Skeletal muscle tissue (tissue), 4 donors: ENCODE measurements around the gene KLHDC8B. TPM values are rescaled to one million over a fixed set of nuclear protein-coding genes. Genes with fewer than 3 reads are reported as not detected.

Experiments
- H3K27ac ChIP-seq: one replicate; pipeline ENCODE4 v1.7.0; 2013; ENCODE audit warnings: mild to moderate bottlenecking, low read depth, low read length, inconsistent platforms
- H3K27me3 ChIP-seq, 3 donors: one replicate each; pipeline ENCODE4 v1.7.0; 2013; ENCODE audit warnings: low read length in 3 of 3; ENCODE audit not compliant: control insufficient read depth in 3 of 3, insufficient read depth in 3 of 3
- H3K36me3 ChIP-seq, 3 donors: one replicate each; pipeline ENCODE4 v1.7.0; 2013; ENCODE audit warnings: low read length in 3 of 3; ENCODE audit not compliant: control insufficient read depth in 3 of 3, insufficient read depth in 3 of 3
- H3K4me1 ChIP-seq, 3 donors: one replicate each; pipeline ENCODE4 v1.7.0; 2013; ENCODE audit warnings: low read length in 3 of 3, mild to moderate bottlenecking in 3 of 3; ENCODE audit not compliant: control insufficient read depth in 3 of 3, insufficient read depth in 3 of 3
- H3K4me3 ChIP-seq, 3 donors: one replicate each; pipeline ENCODE4 v1.7.0; 2013; ENCODE audit warnings: low read length in 3 of 3
- H3K9ac ChIP-seq, 3 donors: one replicate each; pipeline ENCODE4 v1.7.0; 2013; ENCODE audit warnings: low read length in 3 of 3, mild to moderate bottlenecking in 3 of 3, moderate library complexity in 2 of 3, low read depth in 1 of 3
- H3K9me3 ChIP-seq, 3 donors: one replicate each; pipeline ENCODE4 v1.7.0; 2013; ENCODE audit warnings: low read length in 3 of 3; ENCODE audit not compliant: control insufficient read depth in 3 of 3
- total RNA-seq: library from RNA; depleted of rRNA; stranded (reverse); fragments of >200 nt; gene quantifications from one replicate; pipeline ENCODE4 v1.2.3, GENCODE V29; 2014
- donor health status: Osteomylitis.

The KLHDC8B gene
- total RNA-seq = 83.5 TPM

GRCh38 chr3:49171119-49171774, at the start of gene KLHDC8B:
TSS of gene KLHDC8B (plus strand) at chr3:49171598. CDS start at chr3:49172770, 1,172 bp downstream.
- Histone ChIP-seq H3K9me3 (peaks cover 0 to 4% (median 0%) of the 10 kb centered on the region in 3 donors), H3K36me3 (peaks cover 19 to 26% (median 24%) of the 10 kb centered on the region in 3 donors), H3K4me1 (peaks cover 46 to 55% (median 55%) of the 10 kb centered on the region in 3 donors), H3K27ac (peak within 1 kb of the TSS; percentile 94), H3K4me3 (peak within 1 kb of the TSS; percentile 91 to 98 (median 93)), H3K9ac (peak within 1 kb of the TSS; percentile 95 to 98 (median 97)), H3K27me3 (no peaks in the 10 kb centered on the region)

- no peaks in the 10 kb centered on the region for H3K9me3 ChIP-seq
- H3K36me3 ChIP-seq = peaks cover 73 to 77% (median 74%) of the 10 kb centered on the region in 3 donors
- no peaks in the 10 kb centered on the region for H3K27me3 ChIP-seq
- H3K27ac ChIP-seq = no peak overlapping the region
- peaks cover 23 to 36% (median 24%) of the 10 kb centered on the region in 3 donors for H3K4me1 ChIP-seq
- peak overlapping the region in 2 of 3 donors; percentile 7 to 100 for H3K9ac ChIP-seq
- H3K4me3 ChIP-seq = no peak overlapping the region
Measured at GRCh38 chr3:49122022-49122421, 49.4 kb upstream of the KLHDC8B start.

GRCh38 chr3:49122451-49122850, 48.9 kb upstream of the KLHDC8B start:
- Histone ChIP-seq H3K9ac (no peak overlapping the region), H3K27ac (no peak overlapping the region), H3K4me1 (peaks cover 23 to 36% (median 24%) of the 10 kb centered on the region in 3 donors), H3K4me3 (no peak overlapping the region), H3K9me3 (no peaks in the 10 kb centered on the region), H3K36me3 (peaks cover 69 to 74% (median 73%) of the 10 kb centered on the region in 3 donors), H3K27me3 (no peaks in the 10 kb centered on the region)

- peaks cover 64 to 69% (median 69%) of the 10 kb centered on the region in 3 donors for H3K36me3 ChIP-seq
- no peak overlapping the region for H3K4me3 ChIP-seq
- no peaks in the 10 kb centered on the region for H3K27me3 ChIP-seq
- no peak overlapping the region for H3K9ac ChIP-seq
- H3K4me1 ChIP-seq = peaks cover 23 to 33% (median 24%) of the 10 kb centered on the region in 3 donors
- H3K9me3 ChIP-seq = no peaks in the 10 kb centered on the region
- no peak overlapping the region for H3K27ac ChIP-seq
Measured at GRCh38 chr3:49122886-49123545, 48.4 kb upstream of the KLHDC8B start.

- Histone ChIP-seq H3K9ac (no peak overlapping the region), H3K36me3 (peaks cover 67 to 72% (median 70%) of the 10 kb centered on the region in 3 donors), H3K9me3 (no peaks in the 10 kb centered on the region), H3K4me1 (peaks cover 23 to 34% (median 24%) of the 10 kb centered on the region in 3 donors), H3K27me3 (no peaks in the 10 kb centered on the region), H3K27ac (no peak overlapping the region), H3K4me3 (no peak overlapping the region)
Measured at GRCh38 chr3:49123687-49124086, 47.7 kb upstream of the KLHDC8B start.

GRCh38 chr3:49124203-49124602, 47.2 kb upstream of the KLHDC8B start:
- Histone ChIP-seq H3K27ac (no peak overlapping the region), H3K9ac (no peak overlapping the region), H3K36me3 (peaks cover 72 to 73% (median 73%) of the 10 kb centered on the region in 3 donors), H3K27me3 (no peaks in the 10 kb centered on the region), H3K9me3 (no peaks in the 10 kb centered on the region), H3K4me1 (peaks cover 18 to 29% (median 20%) of the 10 kb centered on the region in 3 donors), H3K4me3 (no peak overlapping the region)

- Histone ChIP-seq H3K27ac (no peak overlapping the region), H3K36me3 (peaks cover 82% of the 10 kb centered on the region in 3 donors), H3K4me1 (peaks cover 15 to 29% (median 17%) of the 10 kb centered on the region in 3 donors), H3K27me3 (no peaks in the 10 kb centered on the region), H3K9me3 (no peaks in the 10 kb centered on the region), H3K9ac (no peak overlapping the region), H3K4me3 (no peak overlapping the region)
Measured at GRCh38 chr3:49124991-49125670, 46.3 kb upstream of the KLHDC8B start.

GRCh38 chr3:49131040-49131439, 40.4 kb upstream of the KLHDC8B start:
- peak overlapping the region; percentile 88 for H3K27ac ChIP-seq
- no peaks in the 10 kb centered on the region for H3K9me3 ChIP-seq
- no peaks in the 10 kb centered on the region for H3K27me3 ChIP-seq
- peak overlapping the region; percentile 91 to 99 (median 98) for H3K4me3 ChIP-seq
- peak overlapping the region; percentile 89 to 96 (median 92) for H3K9ac ChIP-seq
- H3K4me1 ChIP-seq = peaks cover 36 to 53% (median 37%) of the 10 kb centered on the region in 3 donors
- peaks cover 43 to 49% (median 48%) of the 10 kb centered on the region in 3 donors for H3K36me3 ChIP-seq

GRCh38 chr3:49131576-49131975, 39.8 kb upstream of the KLHDC8B start:
- Histone ChIP-seq H3K4me3 (peak overlapping the region; percentile 91 to 99 (median 98)), H3K9ac (peak overlapping the region; percentile 89 to 96 (median 92)), H3K27me3 (no peaks in the 10 kb centered on the region), H3K27ac (peak overlapping the region; percentile 88), H3K36me3 (peaks cover 38 to 44% (median 43%) of the 10 kb centered on the region in 3 donors), H3K4me1 (peaks cover 36 to 53% (median 37%) of the 10 kb centered on the region in 3 donors), H3K9me3 (no peaks in the 10 kb centered on the region)
